ENCODE results near the gene PTTG1IP.

DNA sequence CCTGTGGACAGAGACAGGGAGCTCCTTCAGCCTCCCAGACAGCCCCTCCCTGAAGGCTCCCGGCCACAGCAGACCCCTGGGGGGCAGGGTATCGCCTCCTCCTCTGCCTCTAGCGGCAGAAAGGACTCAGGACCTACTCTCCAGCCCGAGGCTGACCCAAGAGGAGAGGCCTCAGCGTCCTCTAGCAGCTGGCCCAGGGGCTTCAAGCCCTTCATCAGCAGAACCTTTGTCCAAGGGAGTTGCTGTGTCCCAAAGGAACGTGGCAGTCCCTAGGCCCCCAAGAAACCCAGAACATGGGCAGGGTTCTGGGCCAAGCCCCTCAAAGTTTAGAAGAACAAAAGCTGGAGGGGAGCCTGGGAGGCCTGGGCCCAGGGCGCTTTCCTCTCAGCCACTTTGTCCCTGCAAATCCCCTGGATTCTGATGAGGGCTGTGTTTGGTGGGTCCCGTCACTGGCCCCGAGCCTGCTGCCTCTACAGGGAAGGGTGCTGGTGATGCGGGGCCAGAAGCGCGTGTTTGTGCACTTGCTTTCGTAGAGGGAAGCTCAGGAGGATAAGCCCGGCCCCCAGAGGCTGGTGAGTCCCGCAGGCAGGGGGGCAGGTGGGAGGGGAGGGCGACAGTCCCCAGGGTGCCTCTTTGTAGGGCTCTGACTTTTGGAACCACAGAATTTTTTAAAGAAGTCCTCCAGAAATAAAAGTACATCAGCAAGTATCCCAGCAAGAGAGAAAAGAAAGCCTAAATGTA lies 33.9 kb upstream of the PTTG1IP start:
- no peak for TF ChIP-seq EZH2 (IDR thresholded peaks at IDR 0.05; ENCODE audit: low read length, missing control alignments)
- TF ChIP-seq, protein P1, sequence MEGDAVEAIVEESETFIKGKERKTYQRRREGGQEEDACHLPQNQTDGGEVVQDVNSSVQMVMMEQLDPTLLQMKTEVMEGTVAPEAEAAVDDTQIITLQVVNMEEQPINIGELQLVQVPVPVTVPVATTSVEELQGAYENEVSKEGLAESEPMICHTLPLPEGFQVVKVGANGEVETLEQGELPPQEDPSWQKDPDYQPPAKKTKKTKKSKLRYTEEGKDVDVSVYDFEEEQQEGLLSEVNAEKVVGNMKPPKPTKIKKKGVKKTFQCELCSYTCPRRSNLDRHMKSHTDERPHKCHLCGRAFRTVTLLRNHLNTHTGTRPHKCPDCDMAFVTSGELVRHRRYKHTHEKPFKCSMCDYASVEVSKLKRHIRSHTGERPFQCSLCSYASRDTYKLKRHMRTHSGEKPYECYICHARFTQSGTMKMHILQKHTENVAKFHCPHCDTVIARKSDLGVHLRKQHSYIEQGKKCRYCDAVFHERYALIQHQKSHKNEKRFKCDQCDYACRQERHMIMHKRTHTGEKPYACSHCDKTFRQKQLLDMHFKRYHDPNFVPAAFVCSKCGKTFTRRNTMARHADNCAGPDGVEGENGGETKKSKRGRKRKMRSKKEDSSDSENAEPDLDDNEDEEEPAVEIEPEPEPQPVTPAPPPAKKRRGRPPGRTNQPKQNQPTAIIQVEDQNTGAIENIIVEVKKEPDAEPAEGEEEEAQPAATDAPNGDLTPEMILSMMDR (conservative IDR thresholded peaks at IDR 0.05 in 1 of 2, IDR thresholded peaks at IDR 0.05 in 1 of 2; ENCODE audit: low read depth in 1 of 2, low read length in 2 of 2): no peak
